Activated CD4-positive, alpha-beta T cell treated with anti-CD3 and anti-CD28 coated beads, Interleukin-2, amount 50 U/mL, for 16 hours (primary cell): Measurements from ENCODE around the gene IMPDH1.
A peak's percentile ranks its signal among the peaks of the same experiment; 100 is the strongest.

Source experiments
- DNase-seq: peaks from one replicate; pipeline ENCODE4 v3.0.0-alpha.2; 2020

IMPDH1 gene

GRCh38 chr7:128385988-128386925, 23.5 kb downstream of the IMPDH1 start:
- no peak for DNase-seq

- DNase-seq: no peak
These were observed 25.1 kb downstream of the IMPDH1 start for GRCh38 chr7:128384726-128385125.

DNA sequence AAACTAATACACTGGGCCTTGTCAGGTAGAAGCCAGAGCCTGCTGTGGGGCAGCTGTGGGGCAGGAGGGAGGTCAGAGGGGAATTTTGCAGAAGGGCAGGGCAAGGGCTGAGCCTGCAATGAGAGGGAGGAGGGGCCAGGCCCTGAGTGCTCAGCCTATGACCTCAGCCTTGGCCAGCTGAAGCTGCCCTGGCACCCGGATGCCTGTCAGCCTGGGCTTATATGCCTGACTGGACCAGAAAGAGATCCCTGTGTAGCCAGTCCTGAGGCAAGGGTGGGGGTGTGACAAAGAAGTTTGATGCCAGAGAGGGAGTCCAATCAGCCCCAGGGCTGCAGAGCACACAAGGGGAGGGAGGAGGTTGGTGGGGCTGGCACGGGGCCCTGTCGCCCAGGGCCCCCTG, 26.0 kb downstream of the IMPDH1 start:
- no peak for DNase-seq

- peak; percentile 48 for DNase-seq
These were observed 28.5 kb downstream of the IMPDH1 start for GRCh38 chr7:128381161-128381821.

- DNase-seq: no peak
These were observed 29.2 kb downstream of the IMPDH1 start for GRCh38 chr7:128380483-128381106.

GRCh38 chr7:128379900-128380479, 29.8 kb downstream of the IMPDH1 start:
- no peak for DNase-seq

- no peak for DNase-seq
These were observed 31.1 kb downstream of the IMPDH1 start for GRCh38 chr7:128378637-128379036.

DNA sequence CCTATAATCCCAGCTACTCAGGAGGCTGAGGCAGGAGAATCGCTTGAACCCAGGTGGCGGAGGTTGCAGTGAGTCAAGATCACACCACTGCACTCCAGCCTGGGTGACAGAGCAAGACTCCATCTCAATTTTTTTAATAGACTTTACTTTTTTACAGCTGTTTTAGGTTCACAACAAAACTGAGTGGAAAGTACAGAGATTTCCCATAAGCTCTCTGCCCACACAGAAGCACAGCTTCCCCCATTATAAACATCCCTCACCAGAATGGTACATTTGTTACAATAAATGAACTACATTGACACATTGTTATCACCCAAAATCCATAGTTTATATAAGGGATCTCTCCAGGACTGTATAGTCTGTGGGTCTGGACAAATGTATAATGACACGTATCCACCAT, 33.7 kb downstream of the IMPDH1 start:
- no peak for DNase-seq

GRCh38 chr7:128374041-128374440, 35.7 kb downstream of the IMPDH1 start:
- no peak for DNase-seq

- DNase-seq: no peak
These were observed 36.2 kb downstream of the IMPDH1 start for GRCh38 chr7:128373606-128374005.

GRCh38 chr7:128370491-128370890, 39.3 kb downstream of the IMPDH1 start:
- no peak for DNase-seq

DNA sequence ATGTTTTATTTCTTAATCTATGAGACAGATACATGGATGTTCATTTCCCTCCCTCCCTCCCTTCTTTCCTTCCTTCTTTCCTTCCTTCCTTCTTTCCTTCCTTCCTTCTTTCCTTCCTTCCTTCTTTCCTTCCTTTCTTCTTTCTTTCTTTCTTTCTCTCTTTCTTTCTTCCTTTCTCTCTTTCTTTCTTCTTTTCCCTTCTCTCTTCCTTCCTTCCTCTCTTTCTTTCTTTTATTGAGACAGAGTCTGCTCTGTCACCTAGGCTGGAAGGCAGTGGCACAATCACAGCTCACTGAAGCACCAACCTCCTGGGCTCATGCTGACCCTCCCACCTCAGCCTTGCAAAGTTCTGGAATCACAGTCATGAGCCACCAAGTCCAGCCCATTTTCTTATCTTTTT, 42.8 kb downstream of the IMPDH1 start:
- no peak for DNase-seq

GRCh38 chr7:128366300-128366699, 43.5 kb downstream of the IMPDH1 start:
- no peak for DNase-seq

DNA sequence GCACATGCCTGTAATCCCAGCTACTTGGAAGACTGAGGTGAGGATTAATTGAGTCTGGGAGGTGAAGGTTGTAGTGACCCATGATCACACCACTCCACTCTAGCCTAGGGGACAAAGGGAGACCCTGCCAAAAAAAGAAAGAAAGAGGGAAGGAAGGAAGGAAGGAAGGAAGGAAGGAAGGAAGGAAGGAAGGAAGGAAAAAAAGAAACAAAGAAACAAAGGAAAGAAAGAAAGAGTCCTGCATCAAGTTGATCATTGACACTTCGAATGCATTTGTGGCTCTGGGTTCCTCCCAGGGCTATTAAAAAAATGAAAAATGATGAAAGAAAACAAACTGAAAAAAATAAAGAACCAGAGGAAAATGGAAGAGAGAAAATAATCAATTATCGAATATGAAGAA, 44.4 kb downstream of the IMPDH1 start:
- DNase-seq: no peak

DNA sequence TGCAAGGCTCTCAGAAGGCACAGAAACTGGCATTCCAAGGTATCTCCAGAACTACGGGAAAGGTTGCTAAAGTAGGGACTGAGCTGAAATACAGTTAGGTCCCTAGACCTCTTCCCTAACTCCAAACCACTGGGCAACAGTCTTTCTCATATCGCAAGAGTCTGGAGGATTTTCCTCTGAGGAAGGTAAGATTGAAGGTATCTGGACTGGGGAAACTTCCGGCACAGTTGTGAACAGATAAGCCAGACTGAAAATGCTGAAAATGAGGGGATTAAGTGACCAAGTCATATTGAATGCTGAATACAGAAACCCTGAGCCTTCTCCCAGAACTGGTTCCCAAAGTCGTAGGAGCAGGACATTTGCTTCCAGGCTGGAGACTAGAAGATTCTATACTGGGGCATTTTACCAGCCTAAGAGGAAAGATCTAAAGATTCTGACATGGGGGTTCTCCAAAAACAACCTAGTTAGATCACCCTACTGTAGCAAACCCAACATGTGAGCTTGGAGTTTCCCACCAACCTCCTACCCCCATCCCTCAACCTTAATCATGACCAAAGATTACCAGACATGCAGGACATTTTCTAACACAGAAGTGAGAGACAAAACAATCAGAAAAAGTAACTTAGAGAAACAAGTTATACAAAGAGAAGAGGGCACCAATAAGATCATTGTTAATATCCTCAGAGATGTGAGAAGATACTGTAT, 45.5 kb downstream of the IMPDH1 start:
- no peak for DNase-seq

GRCh38 chr7:128363261-128363721, 46.5 kb downstream of the IMPDH1 start:
- no peak for DNase-seq

- DNase-seq: peak; percentile 34
These were observed 47.1 kb downstream of the IMPDH1 start for GRCh38 chr7:128362670-128363069.

- no peak for DNase-seq
These were observed 48.1 kb downstream of the IMPDH1 start, which contains the start of gene PRRT4 for GRCh38 chr7:128361411-128362379. TSS of gene PRRT4 (minus strand) at chr7:128361690.

- DNase-seq: no peak
These were observed 49.5 kb downstream of the IMPDH1 start for GRCh38 chr7:128360359-128360678.

- no peak for DNase-seq
These were observed 49.8 kb downstream of the IMPDH1 start for GRCh38 chr7:128359939-128360338.

- DNase-seq: no peak
These were observed 50.4 kb downstream of the IMPDH1 start for GRCh38 chr7:128359336-128359735.
